GM23338 (cell line): Measurements from ENCODE around the gene LMBR1L. TPM values are rescaled to one million over a fixed set of nuclear protein-coding genes. Genes with fewer than 3 reads are reported as not detected.

ENCODE experiments used
- ATAC-seq: fragments of 200-7000 bp; cut with Tn5 transposase; 3 replicates; pipeline ENCODE4 v1.9.1; 2020
- DNase-seq: peaks from one replicate; pipeline ENCODE4 v3.0.0-alpha.2; 2015; ENCODE audit warnings: low spot score
- H2AFZ ChIP-seq: fragments of 200-600 bp; sonication (generic); 2 replicates; pipeline ENCODE4 v1.8.0; 2016; ENCODE audit warnings: antibody characterized with exemption, mild to moderate bottlenecking, moderate library complexity
- H3F3A ChIP-seq: fragments of 200-600 bp; sonication (generic); replicated peaks from 2 replicates; pipeline ENCODE4 v1.8.0; 2017; ENCODE audit warnings: antibody characterized with exemption, mixed run types, low read depth
- H3K27ac ChIP-seq: fragments of 200-600 bp; sonication (generic); 2 replicates; pipeline ENCODE4 v1.6.1; 2016; ENCODE audit warnings: low read depth
- H3K27me3 ChIP-seq: fragments of 200-600 bp; sonication (generic); 2 replicates; pipeline ENCODE4 v1.8.0; 2016; ENCODE audit warnings: mild to moderate bottlenecking, mixed run types, moderate library complexity; ENCODE audit not compliant: insufficient read depth
- H3K36me3 ChIP-seq: fragments of 200-600 bp; sonication (generic); 2 replicates; pipeline ENCODE4 v1.8.0; 2016; ENCODE audit warnings: mild to moderate bottlenecking; ENCODE audit not compliant: insufficient read depth
- H3K4me1 ChIP-seq: fragments of 200-600 bp; sonication (generic); 2 replicates; pipeline ENCODE4 v1.8.0; 2016; ENCODE audit warnings: mild to moderate bottlenecking, moderate library complexity; ENCODE audit not compliant: insufficient read depth
- H3K4me2 ChIP-seq: fragments of 200-600 bp; sonication (generic); 2 replicates; pipeline ENCODE4 v1.7.1; 2017; ENCODE audit warnings: mixed run types
- H3K4me3 ChIP-seq: fragments of 200-600 bp; sonication (generic); 2 replicates; pipeline ENCODE4 v1.6.1; 2016; ENCODE audit warnings: mixed run types
- H3K79me2 ChIP-seq: fragments of 200-600 bp; sonication (generic); replicated peaks from 2 replicates; pipeline ENCODE4 v1.8.0; 2017; ENCODE audit warnings: mild to moderate bottlenecking; ENCODE audit not compliant: insufficient read depth
- H3K9me2 ChIP-seq: fragments of 200-600 bp; sonication (generic); 2 replicates; pipeline ENCODE4 v1.8.0; 2017; ENCODE audit not compliant: insufficient read depth
- H4K20me1 ChIP-seq: fragments of 200-600 bp; sonication (generic); replicated peaks from 2 replicates; pipeline ENCODE4 v1.8.0; 2017; ENCODE audit warnings: mild to moderate bottlenecking; ENCODE audit not compliant: insufficient read depth
- H3K27ac Mint-ChIP-seq: 2 replicates; pipeline ENCODE4 v1.8.0; 2020; ENCODE audit warnings: inconsistent platforms, mild to moderate bottlenecking, moderate library complexity, mixed read lengths
- H3K27me3 Mint-ChIP-seq: 3 replicates; pipeline ENCODE4 v1.8.0; 2022; ENCODE audit warnings: low read depth, mild to moderate bottlenecking, moderate library complexity, mixed read lengths, inconsistent platforms; ENCODE audit not compliant: insufficient read depth, poor library complexity
- H3K36me3 Mint-ChIP-seq: 3 replicates; pipeline ENCODE4 v1.8.0; 2021; ENCODE audit warnings: low read depth, mild to moderate bottlenecking, inconsistent platforms, moderate library complexity, mixed read lengths
- H3K4me1 Mint-ChIP-seq: 3 replicates; pipeline ENCODE4 v1.8.0; 2020; ENCODE audit warnings: mild to moderate bottlenecking, inconsistent platforms, mixed read lengths
- H3K4me3 Mint-ChIP-seq: 3 replicates; pipeline ENCODE4 v1.8.0; 2021; ENCODE audit warnings: moderate library complexity, mild to moderate bottlenecking, inconsistent platforms, mixed read lengths
- H3K9me3 Mint-ChIP-seq: 3 replicates; pipeline ENCODE4 v1.8.0; 2020; ENCODE audit warnings: moderate library complexity, mild to moderate bottlenecking, inconsistent platforms, mixed read lengths
- CREB1 ChIP-seq: fragments of 250-450 bp; sonication (Bioruptor Pico); IDR thresholded peaks from 2 replicates; pipeline ENCODE4 v1.5.0; 2020; ENCODE audit warnings: low read depth, mild to moderate bottlenecking, moderate library complexity
- EZH2 ChIP-seq: fragments of 200-600 bp; sonication (generic); IDR thresholded peaks from one replicate; pipeline ENCODE4 v1.8.0; 2017; ENCODE audit warnings: antibody characterized with exemption, mild to moderate bottlenecking, low read depth; ENCODE audit not compliant: unreplicated experiment
- EZH2phosphoT487 ChIP-seq: fragments of 200-600 bp; sonication (generic); IDR thresholded peaks from one replicate; pipeline ENCODE4 v1.8.1; 2018; ENCODE audit warnings: antibody characterized with exemption; ENCODE audit not compliant: unreplicated experiment
- JUNB ChIP-seq: IDR thresholded peaks from one replicate; pipeline ENCODE4 v1.6.1; 2016; ENCODE audit warnings: antibody characterized with exemption; ENCODE audit not compliant: unreplicated experiment
- NANOG ChIP-seq: IDR thresholded peaks from 2 replicates; pipeline ENCODE4 v1.6.1; 2016; ENCODE audit warnings: antibody characterized with exemption, borderline replicate concordance
- POLR2AphosphoS5 ChIP-seq: IDR thresholded peaks from 2 replicates; pipeline ENCODE4 v1.6.1; 2016; ENCODE audit warnings: antibody characterized with exemption, low read depth
- STAT1 ChIP-seq: IDR thresholded peaks from one replicate; pipeline ENCODE4 v1.6.1; 2016; ENCODE audit warnings: antibody characterized with exemption; ENCODE audit not compliant: unreplicated experiment
- ZNF114 ChIP-seq: fragments of 250-450 bp; sonication (Bioruptor Pico); IDR thresholded peaks from 2 replicates; pipeline ENCODE4 v1.5.0; 2020; ENCODE audit warnings: mild to moderate bottlenecking, moderate library complexity
- ZNF331 ChIP-seq: fragments of 250-450 bp; sonication (Bioruptor Pico); IDR thresholded peaks from 2 replicates; pipeline ENCODE4 v1.5.0; 2020; ENCODE audit warnings: low read depth, mild to moderate bottlenecking, moderate library complexity
- polyA plus RNA-seq: library from polyadenylated mRNA; unstranded; fragments of >200 nt; fragmentation: Nextera tagmentation; extraction: Ambion mirVana; gene quantifications from 2 replicates; pipeline ENCODE4 v1.2.1, GENCODE V29; 2016
- total RNA-seq: library from RNA; depleted of rRNA; stranded (reverse); fragments of >200 nt; shearing (Covaris generic); gene quantifications from 2 replicates; pipeline ENCODE4 v1.2.3, GENCODE V29; 2014
- TF ChIP-seq, protein P1 (sequence below), 2 experiments: fragments of 200-600 bp in 1 of 2; sonication (generic) in 1 of 2; conservative IDR thresholded peaks; 2 replicates each; pipeline versions ENCODE4 v1.5.1 to v1.6.1; 2016 to 2017; ENCODE audit warnings: antibody characterized with exemption in 2 of 2, low read depth in 2 of 2, mild to moderate bottlenecking in 2 of 2, moderate library complexity in 1 of 2
- TF ChIP-seq, protein P2 (sequence below): IDR thresholded peaks from 2 replicates; pipeline ENCODE4 v1.6.1; 2016; ENCODE audit warnings: antibody characterized with exemption
- TF ChIP-seq, protein P3 (sequence below): IDR thresholded peaks from one replicate; pipeline ENCODE4 v1.6.1; 2018; ENCODE audit warnings: antibody characterized with exemption; ENCODE audit not compliant: unreplicated experiment
- TF ChIP-seq, protein P4 (sequence below): fragments of 250-450 bp; sonication (Bioruptor Pico); IDR thresholded peaks from 2 replicates; pipeline ENCODE4 v1.5.0; 2020; ENCODE audit warnings: mild to moderate bottlenecking, moderate library complexity

Gene LMBR1L
- total and polyA plus RNA-seq, 2 experiments from 2014 or later, result 19.8 to 57.0 TPM

DNA sequence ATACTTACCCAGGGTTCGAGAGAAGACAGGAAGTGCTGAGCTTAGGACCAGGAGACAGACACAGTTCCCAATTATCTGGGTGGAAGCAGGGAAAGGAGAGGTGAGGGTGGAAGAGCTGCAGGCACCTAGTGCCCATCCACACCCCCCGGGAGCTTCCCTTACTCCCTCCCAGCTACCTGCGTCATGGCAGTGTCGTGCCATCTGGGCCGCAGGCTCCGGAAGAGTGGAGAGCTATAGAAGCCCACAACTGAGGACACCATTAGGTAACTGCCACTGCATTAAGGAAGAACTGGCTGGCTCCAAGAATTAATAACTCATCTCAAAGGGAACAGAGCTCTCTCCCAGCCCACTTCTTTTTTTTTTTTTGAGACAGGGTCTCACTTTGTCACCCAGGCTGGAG, 10.3 kb downstream of the LMBR1L start:
- peaks cover 43% of the 10 kb centered on the region for H3K36me3 Mint-ChIP-seq
- Histone ChIP-seq H3F3A (0 out of 2 replicates have a peak, but pooled peaks cover 2% of the 10 kb centered on the region), H3K4me2 (no peak overlapping the region), H3K27me3 (peaks cover 11% of the 10 kb centered on the region), H3K27ac (no peak overlapping the region), H3K9me2 (no peaks in the 10 kb centered on the region), H3K4me1 (0 out of 2 replicates have a peak, but pooled peaks cover 2% of the 10 kb centered on the region), H4K20me1 (peaks cover 9% of the 10 kb centered on the region), H3K4me3 (no peak overlapping the region), H2AFZ (no peak overlapping the region), H3K36me3 (peaks cover 4% of the 10 kb centered on the region; the same call in 1 of the 2 replicates), H3K79me2 (no peaks in the 10 kb centered on the region)
- no peaks in the 10 kb centered on the region for H3K9me3 Mint-ChIP-seq
- TF ChIP-seq EZH2phosphoT487 (no peak), NANOG (no peak), STAT1 (no peak), ZNF331 (CRISPR knock-in tag) (no peak), POLR2AphosphoS5 (no peak), EZH2 (no peak), CREB1 (CRISPR knock-in tag) (no peak), ZNF114 (CRISPR knock-in tag) (no peak), JUNB (no peak)
- TF ChIP-seq, protein P1, sequence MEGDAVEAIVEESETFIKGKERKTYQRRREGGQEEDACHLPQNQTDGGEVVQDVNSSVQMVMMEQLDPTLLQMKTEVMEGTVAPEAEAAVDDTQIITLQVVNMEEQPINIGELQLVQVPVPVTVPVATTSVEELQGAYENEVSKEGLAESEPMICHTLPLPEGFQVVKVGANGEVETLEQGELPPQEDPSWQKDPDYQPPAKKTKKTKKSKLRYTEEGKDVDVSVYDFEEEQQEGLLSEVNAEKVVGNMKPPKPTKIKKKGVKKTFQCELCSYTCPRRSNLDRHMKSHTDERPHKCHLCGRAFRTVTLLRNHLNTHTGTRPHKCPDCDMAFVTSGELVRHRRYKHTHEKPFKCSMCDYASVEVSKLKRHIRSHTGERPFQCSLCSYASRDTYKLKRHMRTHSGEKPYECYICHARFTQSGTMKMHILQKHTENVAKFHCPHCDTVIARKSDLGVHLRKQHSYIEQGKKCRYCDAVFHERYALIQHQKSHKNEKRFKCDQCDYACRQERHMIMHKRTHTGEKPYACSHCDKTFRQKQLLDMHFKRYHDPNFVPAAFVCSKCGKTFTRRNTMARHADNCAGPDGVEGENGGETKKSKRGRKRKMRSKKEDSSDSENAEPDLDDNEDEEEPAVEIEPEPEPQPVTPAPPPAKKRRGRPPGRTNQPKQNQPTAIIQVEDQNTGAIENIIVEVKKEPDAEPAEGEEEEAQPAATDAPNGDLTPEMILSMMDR (conservative IDR thresholded peaks at IDR 0.05; ENCODE audit: low read depth in 2 of 2), result no peak
- TF ChIP-seq, protein P2, sequence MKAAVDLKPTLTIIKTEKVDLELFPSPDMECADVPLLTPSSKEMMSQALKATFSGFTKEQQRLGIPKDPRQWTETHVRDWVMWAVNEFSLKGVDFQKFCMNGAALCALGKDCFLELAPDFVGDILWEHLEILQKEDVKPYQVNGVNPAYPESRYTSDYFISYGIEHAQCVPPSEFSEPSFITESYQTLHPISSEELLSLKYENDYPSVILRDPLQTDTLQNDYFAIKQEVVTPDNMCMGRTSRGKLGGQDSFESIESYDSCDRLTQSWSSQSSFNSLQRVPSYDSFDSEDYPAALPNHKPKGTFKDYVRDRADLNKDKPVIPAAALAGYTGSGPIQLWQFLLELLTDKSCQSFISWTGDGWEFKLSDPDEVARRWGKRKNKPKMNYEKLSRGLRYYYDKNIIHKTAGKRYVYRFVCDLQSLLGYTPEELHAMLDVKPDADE, result no peak
- TF ChIP-seq, protein P3, sequence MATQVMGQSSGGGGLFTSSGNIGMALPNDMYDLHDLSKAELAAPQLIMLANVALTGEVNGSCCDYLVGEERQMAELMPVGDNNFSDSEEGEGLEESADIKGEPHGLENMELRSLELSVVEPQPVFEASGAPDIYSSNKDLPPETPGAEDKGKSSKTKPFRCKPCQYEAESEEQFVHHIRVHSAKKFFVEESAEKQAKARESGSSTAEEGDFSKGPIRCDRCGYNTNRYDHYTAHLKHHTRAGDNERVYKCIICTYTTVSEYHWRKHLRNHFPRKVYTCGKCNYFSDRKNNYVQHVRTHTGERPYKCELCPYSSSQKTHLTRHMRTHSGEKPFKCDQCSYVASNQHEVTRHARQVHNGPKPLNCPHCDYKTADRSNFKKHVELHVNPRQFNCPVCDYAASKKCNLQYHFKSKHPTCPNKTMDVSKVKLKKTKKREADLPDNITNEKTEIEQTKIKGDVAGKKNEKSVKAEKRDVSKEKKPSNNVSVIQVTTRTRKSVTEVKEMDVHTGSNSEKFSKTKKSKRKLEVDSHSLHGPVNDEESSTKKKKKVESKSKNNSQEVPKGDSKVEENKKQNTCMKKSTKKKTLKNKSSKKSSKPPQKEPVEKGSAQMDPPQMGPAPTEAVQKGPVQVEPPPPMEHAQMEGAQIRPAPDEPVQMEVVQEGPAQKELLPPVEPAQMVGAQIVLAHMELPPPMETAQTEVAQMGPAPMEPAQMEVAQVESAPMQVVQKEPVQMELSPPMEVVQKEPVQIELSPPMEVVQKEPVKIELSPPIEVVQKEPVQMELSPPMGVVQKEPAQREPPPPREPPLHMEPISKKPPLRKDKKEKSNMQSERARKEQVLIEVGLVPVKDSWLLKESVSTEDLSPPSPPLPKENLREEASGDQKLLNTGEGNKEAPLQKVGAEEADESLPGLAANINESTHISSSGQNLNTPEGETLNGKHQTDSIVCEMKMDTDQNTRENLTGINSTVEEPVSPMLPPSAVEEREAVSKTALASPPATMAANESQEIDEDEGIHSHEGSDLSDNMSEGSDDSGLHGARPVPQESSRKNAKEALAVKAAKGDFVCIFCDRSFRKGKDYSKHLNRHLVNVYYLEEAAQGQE, result no peak
- TF ChIP-seq, protein P4, sequence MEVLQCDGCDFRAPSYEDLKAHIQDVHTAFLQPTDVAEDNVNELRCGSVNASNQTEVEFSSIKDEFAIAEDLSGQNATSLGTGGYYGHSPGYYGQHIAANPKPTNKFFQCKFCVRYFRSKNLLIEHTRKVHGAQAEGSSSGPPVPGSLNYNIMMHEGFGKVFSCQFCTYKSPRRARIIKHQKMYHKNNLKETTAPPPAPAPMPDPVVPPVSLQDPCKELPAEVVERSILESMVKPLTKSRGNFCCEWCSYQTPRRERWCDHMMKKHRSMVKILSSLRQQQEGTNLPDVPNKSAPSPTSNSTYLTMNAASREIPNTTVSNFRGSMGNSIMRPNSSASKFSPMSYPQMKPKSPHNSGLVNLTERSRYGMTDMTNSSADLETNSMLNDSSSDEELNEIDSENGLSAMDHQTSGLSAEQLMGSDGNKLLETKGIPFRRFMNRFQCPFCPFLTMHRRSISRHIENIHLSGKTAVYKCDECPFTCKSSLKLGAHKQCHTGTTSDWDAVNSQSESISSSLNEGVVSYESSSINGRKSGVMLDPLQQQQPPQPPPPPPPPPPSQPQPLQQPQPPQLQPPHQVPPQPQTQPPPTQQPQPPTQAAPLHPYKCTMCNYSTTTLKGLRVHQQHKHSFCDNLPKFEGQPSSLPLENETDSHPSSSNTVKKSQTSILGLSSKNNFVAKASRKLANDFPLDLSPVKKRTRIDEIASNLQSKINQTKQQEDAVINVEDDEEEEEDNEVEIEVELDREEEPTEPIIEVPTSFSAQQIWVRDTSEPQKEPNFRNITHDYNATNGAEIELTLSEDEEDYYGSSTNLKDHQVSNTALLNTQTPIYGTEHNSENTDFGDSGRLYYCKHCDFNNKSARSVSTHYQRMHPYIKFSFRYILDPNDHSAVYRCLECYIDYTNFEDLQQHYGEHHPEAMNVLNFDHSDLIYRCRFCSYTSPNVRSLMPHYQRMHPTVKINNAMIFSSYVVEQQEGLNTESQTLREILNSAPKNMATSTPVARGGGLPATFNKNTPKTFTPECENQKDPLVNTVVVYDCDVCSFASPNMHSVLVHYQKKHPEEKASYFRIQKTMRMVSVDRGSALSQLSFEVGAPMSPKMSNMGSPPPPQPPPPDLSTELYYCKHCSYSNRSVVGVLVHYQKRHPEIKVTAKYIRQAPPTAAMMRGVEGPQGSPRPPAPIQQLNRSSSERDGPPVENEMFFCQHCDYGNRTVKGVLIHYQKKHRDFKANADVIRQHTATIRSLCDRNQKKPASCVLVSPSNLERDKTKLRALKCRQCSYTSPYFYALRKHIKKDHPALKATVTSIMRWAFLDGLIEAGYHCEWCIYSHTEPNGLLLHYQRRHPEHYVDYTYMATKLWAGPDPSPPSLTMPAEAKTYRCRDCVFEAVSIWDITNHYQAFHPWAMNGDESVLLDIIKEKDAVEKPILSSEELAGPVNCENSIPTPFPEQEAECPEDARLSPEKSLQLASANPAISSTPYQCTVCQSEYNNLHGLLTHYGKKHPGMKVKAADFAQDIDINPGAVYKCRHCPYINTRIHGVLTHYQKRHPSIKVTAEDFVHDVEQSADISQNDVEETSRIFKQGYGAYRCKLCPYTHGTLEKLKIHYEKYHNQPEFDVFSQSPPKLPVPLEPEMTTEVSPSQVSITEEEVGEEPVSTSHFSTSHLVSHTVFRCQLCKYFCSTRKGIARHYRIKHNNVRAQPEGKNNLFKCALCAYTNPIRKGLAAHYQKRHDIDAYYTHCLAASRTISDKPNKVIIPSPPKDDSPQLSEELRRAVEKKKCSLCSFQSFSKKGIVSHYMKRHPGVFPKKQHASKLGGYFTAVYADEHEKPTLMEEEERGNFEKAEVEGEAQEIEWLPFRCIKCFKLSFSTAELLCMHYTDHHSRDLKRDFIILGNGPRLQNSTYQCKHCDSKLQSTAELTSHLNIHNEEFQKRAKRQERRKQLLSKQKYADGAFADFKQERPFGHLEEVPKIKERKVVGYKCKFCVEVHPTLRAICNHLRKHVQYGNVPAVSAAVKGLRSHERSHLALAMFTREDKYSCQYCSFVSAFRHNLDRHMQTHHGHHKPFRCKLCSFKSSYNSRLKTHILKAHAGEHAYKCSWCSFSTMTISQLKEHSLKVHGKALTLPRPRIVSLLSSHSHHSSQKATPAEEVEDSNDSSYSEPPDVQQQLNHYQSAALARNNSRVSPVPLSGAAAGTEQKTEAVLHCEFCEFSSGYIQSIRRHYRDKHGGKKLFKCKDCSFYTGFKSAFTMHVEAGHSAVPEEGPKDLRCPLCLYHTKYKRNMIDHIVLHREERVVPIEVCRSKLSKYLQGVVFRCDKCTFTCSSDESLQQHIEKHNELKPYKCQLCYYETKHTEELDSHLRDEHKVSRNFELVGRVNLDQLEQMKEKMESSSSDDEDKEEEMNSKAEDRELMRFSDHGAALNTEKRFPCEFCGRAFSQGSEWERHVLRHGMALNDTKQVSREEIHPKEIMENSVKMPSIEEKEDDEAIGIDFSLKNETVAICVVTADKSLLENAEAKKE (CRISPR knock-in tag), result no peak
- no peak for ATAC-seq
- no peak overlapping the region for H3K27ac Mint-ChIP-seq
- no peak overlapping the region for H3K4me3 Mint-ChIP-seq
- peaks cover 8% of the 10 kb centered on the region for H3K4me1 Mint-ChIP-seq
- H3K27me3 Mint-ChIP-seq, result peaks cover 12% of the 10 kb centered on the region
- no peak for DNase-seq
